Epithelial cell of proximal tubule (primary cell): ENCODE measurements around the gene UBAP1. TPM values are rescaled to one million over a fixed set of nuclear protein-coding genes. Genes with fewer than 3 reads are reported as not detected.
A peak's percentile ranks its signal among the peaks of the same experiment; 100 is the strongest.
"Not testable (repeated sequence)": the region's sequence is repeated elsewhere in the genome, so short reads cannot be mapped to it uniquely, and the experiment has no call there.

ENCODE experiments used
- DNase-seq: peaks from one replicate; pipeline ENCODE4 v3.0.0-alpha.2; 2011; ENCODE audit warnings: low read depth
- H3K4me3 ChIP-seq: 2 replicates; pipeline ENCODE4 v1.5.1; 2011; ENCODE audit warnings: low read depth, mild to moderate bottlenecking, low read length
- total RNA-seq: library from RNA; depleted of rRNA; stranded (reverse); fragments of >200 nt; gene quantifications from 2 replicates; pipeline ENCODE4 v1.2.3, GENCODE V29; 2015
- TF ChIP-seq, protein P1 (sequence below): conservative IDR thresholded peaks from 2 replicates; pipeline ENCODE4 v1.5.1; 2012; ENCODE audit warnings: low read depth, mild to moderate bottlenecking, low read length

UBAP1 gene
- total RNA-seq, 1 donor from 2014 or later = 37.4 TPM

DNA sequence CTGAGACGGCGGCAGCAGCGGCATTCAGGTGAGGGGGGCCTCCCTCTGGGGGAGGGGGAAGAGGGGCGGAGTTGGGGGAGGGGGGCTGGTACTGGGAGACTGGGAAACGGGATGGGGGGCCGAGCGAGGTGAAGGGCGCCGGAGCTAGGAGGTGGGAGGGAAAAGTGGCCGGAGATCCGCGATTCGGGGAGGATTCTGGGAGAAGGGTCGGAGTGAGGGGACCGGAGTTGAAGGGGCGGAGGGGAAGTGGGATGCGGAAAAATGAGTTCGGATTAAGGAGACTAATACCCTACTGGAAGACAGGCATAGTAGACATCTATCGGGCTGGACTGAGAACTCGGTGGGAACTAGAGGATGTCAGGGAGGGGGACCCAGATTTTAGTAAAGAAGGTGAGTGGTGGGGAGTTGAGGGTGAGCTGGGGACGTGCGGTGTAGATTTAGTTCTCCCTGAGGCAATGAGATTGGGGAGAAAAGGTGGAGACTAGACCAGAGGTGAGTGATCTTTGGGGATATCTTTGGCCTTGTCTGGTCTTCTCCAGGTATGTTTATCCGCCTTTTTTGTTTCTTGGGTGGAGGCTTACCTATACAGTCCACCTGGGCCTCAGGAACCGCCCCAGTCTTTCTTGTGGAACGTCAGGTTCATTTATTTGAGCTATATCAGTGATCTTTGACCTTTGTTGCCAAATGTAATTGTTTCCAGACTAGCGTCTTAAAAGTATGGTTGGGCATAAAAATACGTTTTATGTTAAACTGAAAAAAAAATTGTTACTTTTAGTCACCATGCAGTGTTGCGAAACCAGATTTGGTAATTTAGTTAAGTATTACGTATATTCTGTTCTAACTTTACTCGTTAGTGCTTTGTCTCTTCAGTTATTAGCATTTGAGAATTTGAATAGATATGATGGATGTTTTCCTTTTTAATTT, 632 bp downstream of the UBAP1 start:
- TF ChIP-seq, protein P1, sequence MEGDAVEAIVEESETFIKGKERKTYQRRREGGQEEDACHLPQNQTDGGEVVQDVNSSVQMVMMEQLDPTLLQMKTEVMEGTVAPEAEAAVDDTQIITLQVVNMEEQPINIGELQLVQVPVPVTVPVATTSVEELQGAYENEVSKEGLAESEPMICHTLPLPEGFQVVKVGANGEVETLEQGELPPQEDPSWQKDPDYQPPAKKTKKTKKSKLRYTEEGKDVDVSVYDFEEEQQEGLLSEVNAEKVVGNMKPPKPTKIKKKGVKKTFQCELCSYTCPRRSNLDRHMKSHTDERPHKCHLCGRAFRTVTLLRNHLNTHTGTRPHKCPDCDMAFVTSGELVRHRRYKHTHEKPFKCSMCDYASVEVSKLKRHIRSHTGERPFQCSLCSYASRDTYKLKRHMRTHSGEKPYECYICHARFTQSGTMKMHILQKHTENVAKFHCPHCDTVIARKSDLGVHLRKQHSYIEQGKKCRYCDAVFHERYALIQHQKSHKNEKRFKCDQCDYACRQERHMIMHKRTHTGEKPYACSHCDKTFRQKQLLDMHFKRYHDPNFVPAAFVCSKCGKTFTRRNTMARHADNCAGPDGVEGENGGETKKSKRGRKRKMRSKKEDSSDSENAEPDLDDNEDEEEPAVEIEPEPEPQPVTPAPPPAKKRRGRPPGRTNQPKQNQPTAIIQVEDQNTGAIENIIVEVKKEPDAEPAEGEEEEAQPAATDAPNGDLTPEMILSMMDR = no peak
- H3K4me3 ChIP-seq = peak overlapping the region; percentile 82
- DNase-seq = peak; percentile 60

DNA sequence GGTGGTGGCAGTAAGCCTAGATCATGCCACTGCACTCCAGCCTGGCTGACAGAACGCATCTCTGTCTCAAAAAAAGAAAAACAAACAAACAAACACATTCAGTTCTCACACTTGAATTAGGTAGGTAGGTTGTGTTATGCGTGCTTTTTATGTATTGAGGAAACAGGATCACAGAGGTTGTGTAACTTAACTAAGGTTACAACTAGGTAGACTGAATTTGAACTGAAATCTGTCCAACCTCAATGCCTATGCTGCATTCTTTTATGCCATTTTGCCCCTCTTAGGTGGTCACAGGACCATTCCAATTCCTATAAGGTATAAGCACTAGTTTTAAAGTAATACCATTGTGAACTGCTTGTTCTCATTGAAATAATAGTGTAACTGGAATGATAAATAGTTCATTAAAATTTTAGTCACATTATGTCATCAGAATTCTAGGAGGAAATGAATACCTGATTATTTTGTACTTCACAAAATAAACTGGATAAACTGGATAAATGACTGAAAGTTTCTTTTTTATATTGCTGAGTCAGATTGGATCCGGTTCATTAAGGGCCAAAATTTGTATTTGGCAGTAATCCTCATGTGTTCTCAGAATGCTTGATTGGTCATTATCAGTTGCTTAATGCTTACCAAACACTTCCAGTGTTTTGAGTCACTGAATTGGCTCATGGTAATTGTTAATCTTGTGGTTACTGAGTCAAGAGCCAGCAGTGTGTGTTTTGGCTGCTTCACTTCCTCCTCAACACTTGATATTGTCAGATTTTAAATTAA, 7.1 kb downstream of the UBAP1 start:
- peak; percentile 97 for DNase-seq
- H3K4me3 ChIP-seq = peak overlapping the region; percentile 30
- TF ChIP-seq, protein P1 = no peak

DNA sequence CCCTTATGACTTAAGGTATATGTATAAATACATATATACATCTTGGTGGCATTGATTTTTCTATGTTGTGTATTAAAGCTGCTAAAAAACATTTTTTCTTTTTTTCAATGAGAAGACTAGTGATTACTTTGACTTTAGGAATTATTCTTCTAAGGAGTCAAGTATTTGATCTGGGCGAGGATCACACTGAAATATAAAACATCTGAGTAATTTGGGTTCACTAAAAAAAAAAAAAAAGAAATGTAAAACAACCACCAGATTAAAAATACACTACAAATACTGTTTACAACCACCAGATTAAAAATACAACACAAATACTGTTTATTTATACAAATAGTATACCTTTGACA, 9.0 kb downstream of the UBAP1 start:
- no peak for DNase-seq
- TF ChIP-seq, protein P1 = no peak
- H3K4me3 ChIP-seq = no peak overlapping the region

DNA sequence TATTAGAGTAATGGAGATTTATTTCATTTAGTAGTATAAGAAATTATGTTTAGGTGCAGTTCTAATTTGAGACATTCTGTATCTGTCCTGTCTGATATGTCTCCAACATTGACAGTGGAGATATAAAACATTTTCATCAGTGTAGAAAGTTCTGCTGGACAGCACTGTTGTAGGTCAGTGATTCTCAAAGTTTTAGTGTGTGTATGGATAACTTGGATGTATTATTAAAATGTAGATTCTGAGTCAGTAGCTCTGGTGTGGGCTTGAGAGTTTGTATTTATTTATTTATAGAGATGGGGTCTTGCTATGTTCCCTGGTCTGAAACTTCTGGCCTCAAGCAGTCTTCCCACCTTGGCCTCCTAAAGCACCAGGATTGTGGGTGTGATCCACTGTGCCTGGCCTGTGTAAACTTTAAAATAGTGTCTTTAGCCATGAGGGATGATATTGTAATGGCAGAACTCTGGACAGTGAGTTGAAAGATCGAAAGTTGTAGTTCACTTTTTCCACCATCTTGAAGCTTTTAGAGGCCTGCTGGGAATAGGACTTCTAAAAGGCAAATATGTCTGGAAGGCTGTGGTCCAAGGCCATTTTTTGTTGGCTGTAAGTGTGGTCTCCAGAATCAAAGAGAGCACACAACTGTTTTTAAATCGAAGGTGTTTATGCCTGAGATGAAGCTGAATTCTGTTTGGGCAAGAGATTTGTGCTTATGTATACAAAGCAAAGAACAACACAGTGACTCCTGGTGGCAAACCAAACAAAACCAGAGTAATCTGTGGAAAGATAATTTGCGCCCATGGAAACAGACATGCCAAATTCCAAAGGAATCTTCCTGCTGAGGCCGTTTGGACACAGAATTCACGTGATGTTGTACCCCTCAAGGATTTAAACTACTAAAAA, 12.4 kb downstream of the UBAP1 start:
- TF ChIP-seq, protein P1 = peak; percentile 57
- no peak for DNase-seq
- H3K4me3 ChIP-seq = no peak overlapping the region

DNA sequence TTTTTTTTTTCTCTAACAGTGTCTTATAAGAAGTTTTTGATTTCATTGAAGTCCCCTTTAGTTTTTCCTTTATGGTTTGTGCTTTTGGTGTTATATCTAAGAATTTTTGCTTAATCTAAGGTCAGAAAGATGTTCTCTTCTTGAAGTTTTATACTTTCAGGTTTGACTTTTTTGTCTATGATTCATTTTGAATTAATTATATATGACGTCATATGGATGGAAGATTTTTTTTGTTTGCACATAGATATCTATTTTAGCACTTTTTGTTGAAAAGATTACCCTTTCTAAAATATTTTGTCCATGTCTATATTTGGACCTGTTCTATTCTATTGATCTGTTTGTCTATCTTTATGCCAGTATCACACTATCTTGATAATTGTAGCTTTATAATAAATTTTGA, 16.3 kb downstream of the UBAP1 start:
- TF ChIP-seq, protein P1 = no peak
- no peak for DNase-seq
- no peak overlapping the region for H3K4me3 ChIP-seq

DNA sequence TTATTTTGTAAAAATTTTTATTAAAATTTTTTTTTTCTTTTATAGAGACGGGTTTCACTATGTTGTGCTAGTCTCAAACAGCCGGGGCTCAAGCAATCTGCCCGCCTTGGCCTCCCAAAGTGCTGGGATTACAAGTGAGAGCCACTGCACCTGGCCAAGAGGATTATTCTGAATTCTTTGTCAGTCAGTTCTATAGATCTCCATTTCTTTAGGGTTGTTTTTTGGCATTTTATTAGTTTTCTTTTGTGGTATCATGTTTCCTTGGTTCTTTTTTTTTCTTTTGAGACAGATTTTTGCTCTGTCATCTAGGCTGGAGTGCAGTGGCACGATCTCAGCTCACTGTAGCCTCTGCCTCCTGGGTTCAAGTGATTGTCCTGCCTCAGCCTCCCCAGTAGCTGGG, 18.4 kb downstream of the UBAP1 start:
- not testable (repeated sequence) for DNase-seq, H3K4me3 ChIP-seq
